CD4-positive, alpha-beta T cell (primary cell): ENCODE measurements around the gene CAMK2A. TPM values are rescaled to one million over a fixed set of nuclear protein-coding genes. Genes with fewer than 3 reads are reported as not detected.
A peak's percentile ranks its signal among the peaks of the same experiment; 100 is the strongest.

Experiments
- ATAC-seq: fragments of 200-7000 bp; cut with Tn5 transposase; one replicate; pipeline ENCODE4 v1.10.0; 2022; ENCODE audit warnings: mild to moderate bottlenecking; ENCODE audit not compliant: poor library complexity
- CTCF ChIA-PET: fragments of 350-600 bp; sonication (Branson Sonifier 250); formaldehyde crosslinking; loops from one replicate; lab custom pipeline; 2021; ENCODE audit warnings: antibody characterized with exemption, inconsistent platforms; lab: Charles Lee
- POLR2A ChIA-PET: fragments of 350-600 bp; sonication (Branson Sonifier 250); formaldehyde crosslinking; loops from one replicate; lab custom pipeline; 2021; ENCODE audit warnings: antibody characterized with exemption, inconsistent platforms; lab: Charles Lee
- DNase-seq, 14 experiments: peaks; one replicate each; pipeline ENCODE4 v3.0.0-alpha.2; 2013 to 2020; ENCODE audit warnings: mixed read lengths in 2 of 14
- H3K27ac ChIP-seq, 2 donors: one replicate each; pipeline versions ENCODE4 v1.5.1 to v1.7.0; 2013; ENCODE audit warnings: low read length in 2 of 2, low read depth in 1 of 2, mild to moderate bottlenecking in 1 of 2
- H3K27me3 ChIP-seq, 2 experiments: 1 replicate in 1 of 2; 2 replicates in 1 of 2; pipeline versions ENCODE4 v1.6.1 to v1.7.0; 2013; ENCODE audit warnings: low read length in 2 of 2, control low read depth in 1 of 2, mild to moderate bottlenecking in 1 of 2, moderate library complexity in 1 of 2; ENCODE audit not compliant: insufficient read depth in 2 of 2, control insufficient read depth in 1 of 2
- H3K36me3 ChIP-seq: one replicate; pipeline ENCODE4 v1.6.1; 2013; ENCODE audit warnings: low read length, control low read depth; ENCODE audit not compliant: insufficient read depth
- H3K4me1 ChIP-seq: one replicate; pipeline ENCODE4 v1.6.1; 2013; ENCODE audit warnings: low read length, control low read depth; ENCODE audit not compliant: insufficient read depth
- H3K4me3 ChIP-seq: one replicate; pipeline ENCODE4 v1.5.1; 2013; ENCODE audit warnings: mild to moderate bottlenecking, low read length, moderate library complexity
- H3K9me3 ChIP-seq, 2 experiments: 1 replicate in 1 of 2; 2 replicates in 1 of 2; pipeline versions ENCODE4 v1.6.1 to v1.7.0; 2013; ENCODE audit warnings: low read length in 2 of 2, mild to moderate bottlenecking in 2 of 2, control low read depth in 1 of 2, moderate library complexity in 1 of 2; ENCODE audit not compliant: control insufficient read depth in 1 of 2, insufficient read depth in 1 of 2
- H3K27ac Mint-ChIP-seq: one replicate; pipeline ENCODE4 v1.8.0; 2020; ENCODE audit warnings: mixed read lengths
- H3K27me3 Mint-ChIP-seq: one replicate; pipeline ENCODE4 v1.8.0; 2021; ENCODE audit warnings: mixed read lengths
- H3K36me3 Mint-ChIP-seq: one replicate; pipeline ENCODE4 v1.8.0; 2021; ENCODE audit warnings: low read depth, mixed read lengths
- H3K4me1 Mint-ChIP-seq: one replicate; pipeline ENCODE4 v1.8.0; 2021; ENCODE audit warnings: low read depth, mixed read lengths
- H3K4me3 Mint-ChIP-seq: one replicate; pipeline ENCODE4 v1.8.0; 2020; ENCODE audit warnings: mild to moderate bottlenecking, mixed read lengths
- H3K9me3 Mint-ChIP-seq: one replicate; pipeline ENCODE4 v1.8.0; 2020; ENCODE audit warnings: mixed read lengths
- CTCF ChIP-seq: fragments of 200-600 bp; IDR thresholded peaks from one replicate; pipeline ENCODE4 v1.8.0; 2022; ENCODE audit warnings: antibody characterized with exemption, mild to moderate bottlenecking
- intact Hi-C, 2 experiments: fragments of 100-400 bp; cut with DNase I in 1 of 2; cut with micrococcal nuclease in 1 of 2; formaldehyde crosslinking; loops; one replicate each; pipeline versions ENCODE4 v1.15.1 to v1.9.0; 2023 to 2025; cut with DNase I, micrococcal nuclease
- total RNA-seq, 174 experiments: library from RNA in 2 of 174; stranded (reverse) in 2 of 174; gene quantifications; one replicate each; pipeline ENCODE4 v1.2.3 and lab custom pipeline; 2021 to 2026

CAMK2A gene
- total RNA-seq, 2 experiments from 2014 or later, result 0.05 to 0.22 TPM

DNA sequence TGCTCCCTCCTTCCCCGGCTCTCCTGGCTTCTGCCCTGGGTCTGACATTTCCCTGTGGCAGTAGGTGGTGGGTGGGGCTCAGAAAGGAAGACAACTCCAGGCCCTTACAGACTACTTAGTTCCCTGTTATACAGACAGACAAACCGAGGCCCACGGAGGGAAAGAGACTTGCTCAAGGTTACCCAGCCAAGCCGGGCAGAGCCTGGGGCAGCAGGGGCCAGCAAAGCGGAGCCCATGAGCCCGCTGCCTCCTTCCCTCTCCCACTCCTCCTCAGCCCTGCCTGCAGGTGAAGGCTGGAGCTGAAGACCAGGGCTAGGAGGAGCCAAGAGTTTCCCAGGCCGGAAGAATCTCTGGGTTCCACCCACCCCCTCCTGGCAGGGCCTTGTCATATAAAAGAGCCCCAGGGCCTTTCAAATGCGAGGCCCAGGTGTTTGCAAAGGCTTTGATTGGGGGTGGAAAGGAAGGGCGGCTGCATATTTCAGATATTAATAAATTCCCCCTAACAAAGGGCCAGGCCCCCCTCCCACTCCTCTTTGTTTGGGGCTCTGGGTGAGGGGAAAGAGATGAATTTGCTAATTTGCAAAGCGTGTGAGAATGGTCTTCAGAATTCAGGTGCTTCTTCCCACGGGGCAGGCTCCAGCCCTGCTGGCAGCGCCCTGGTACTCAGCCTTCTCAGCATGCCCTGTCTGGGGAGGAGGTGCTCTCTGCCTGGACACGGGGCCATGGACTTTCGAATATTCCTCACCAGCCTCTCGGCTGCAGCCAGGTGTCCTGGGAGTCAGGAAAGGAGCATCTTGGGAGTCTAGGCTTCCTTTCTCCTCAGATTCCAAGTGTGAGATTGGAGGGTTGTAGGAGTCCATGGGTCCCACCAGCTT lies 78.2 kb downstream of the CAMK2A start:
- Histone ChIP-seq H3K27me3 (peaks cover 8% of the 10 kb centered on the region in 2 experiments), H3K36me3 (no peaks in the 10 kb centered on the region), H3K9me3 (peaks cover 0 to 4% of the 10 kb centered on the region in 2 experiments), H3K4me3 (no peak overlapping the region), H3K4me1 (peaks cover 15% of the 10 kb centered on the region), H3K27ac (no peak overlapping the region)
- POLR2A ChIA-PET, result no interaction called here
- Mint-ChIP-seq H3K4me3 (no peak overlapping the region), H3K4me1 (peaks cover 10% of the 10 kb centered on the region), H3K27me3 (peaks cover 19% of the 10 kb centered on the region), H3K27ac (no peak overlapping the region), H3K36me3 (no peaks in the 10 kb centered on the region), H3K9me3 (no peaks in the 10 kb centered on the region)
- intact Hi-C loops, result no loop called here
- no peak for ATAC-seq
- CTCF ChIA-PET, result no interaction called here
- TF ChIP-seq CTCF, result no peak
- DNase-seq, result no peak

- POLR2A ChIA-PET, result no interaction called here
Observed at GRCh38 chr5:150210644-150211043, 78.9 kb downstream of the CAMK2A start.

DNA sequence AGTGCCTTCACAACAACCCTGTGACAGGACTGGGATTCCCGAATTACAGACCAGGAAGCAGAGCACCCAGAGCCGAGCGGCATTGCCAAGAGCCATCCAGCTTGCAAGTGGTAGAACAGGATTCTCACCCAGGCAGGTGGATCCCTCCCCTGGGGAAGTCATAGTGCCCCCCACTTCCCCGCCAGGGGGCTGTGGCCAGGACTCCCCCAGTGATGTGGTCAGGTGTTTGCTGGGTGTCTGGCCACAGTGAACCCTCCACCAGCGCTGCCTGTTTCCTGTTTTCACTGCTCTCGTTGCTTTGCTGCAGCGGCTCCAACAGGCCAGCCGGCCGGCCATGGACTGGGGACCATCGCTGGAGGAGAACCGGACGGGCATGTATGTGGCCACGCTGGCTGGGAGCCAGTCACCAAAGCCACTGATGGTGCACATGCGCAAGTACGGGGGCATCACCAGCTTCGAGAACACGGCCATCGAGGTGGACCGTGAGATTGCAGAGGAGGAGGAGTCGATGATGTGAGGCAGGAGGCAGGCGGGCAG lies 80.4 kb downstream of the CAMK2A start:
- DNase-seq (peak in 5 of 14 experiments; percentile 7 to 60 (median 38)), ATAC-seq (no peak)
- Mint-ChIP-seq H3K27ac (no peak overlapping the region), H3K36me3 (no peaks in the 10 kb centered on the region), H3K4me1 (peaks cover 10% of the 10 kb centered on the region), H3K27me3 (peaks cover 19% of the 10 kb centered on the region), H3K9me3 (no peaks in the 10 kb centered on the region), H3K4me3 (no peak overlapping the region)
- peak overlapping the region; percentile 19 for H3K4me3 ChIP-seq
- intact Hi-C loops, result no loop called here
- peaks cover 8% of the 10 kb centered on the region in 2 experiments for H3K27me3 ChIP-seq
- H3K27ac ChIP-seq, result no peak overlapping the region
- H3K4me1 ChIP-seq, result peaks cover 15% of the 10 kb centered on the region
- ChIA-PET CTCF (no interaction called here), POLR2A (no interaction called here)
- no peak for TF ChIP-seq CTCF
- peaks cover 0 to 4% of the 10 kb centered on the region in 2 experiments for H3K9me3 ChIP-seq
- H3K36me3 ChIP-seq, result no peaks in the 10 kb centered on the region

More at GRCh38 chr5:150210644-150211043, 78.9 kb downstream of the CAMK2A start:
- intact Hi-C loops, result no loop called here
- H3K4me3 Mint-ChIP-seq, result no peak overlapping the region
- H3K27ac ChIP-seq, result no peak overlapping the region
- H3K9me3 Mint-ChIP-seq, result no peaks in the 10 kb centered on the region
- H3K9me3 ChIP-seq, result peaks cover 0 to 4% of the 10 kb centered on the region in 2 experiments
- TF ChIP-seq CTCF, result no peak
- CTCF ChIA-PET, result no interaction called here
- peaks cover 15% of the 10 kb centered on the region for H3K4me1 ChIP-seq
- no peak overlapping the region for H3K4me3 ChIP-seq
- H3K4me1 Mint-ChIP-seq, result peaks cover 10% of the 10 kb centered on the region
- DNase-seq, result no peak
- H3K36me3 Mint-ChIP-seq, result no peaks in the 10 kb centered on the region
- no peaks in the 10 kb centered on the region for H3K36me3 ChIP-seq
- peaks cover 19% of the 10 kb centered on the region for H3K27me3 Mint-ChIP-seq
- no peak for ATAC-seq
- H3K27me3 ChIP-seq, result peaks cover 8% of the 10 kb centered on the region in 2 experiments
- no peak overlapping the region for H3K27ac Mint-ChIP-seq
